Measurements from ENCODE around the gene EFCAB5.
"Not testable (repeated sequence)": the region's sequence is repeated elsewhere in the genome, so short reads cannot be mapped to it uniquely, and the experiment has no call there.

EFCAB5 gene

DNA sequence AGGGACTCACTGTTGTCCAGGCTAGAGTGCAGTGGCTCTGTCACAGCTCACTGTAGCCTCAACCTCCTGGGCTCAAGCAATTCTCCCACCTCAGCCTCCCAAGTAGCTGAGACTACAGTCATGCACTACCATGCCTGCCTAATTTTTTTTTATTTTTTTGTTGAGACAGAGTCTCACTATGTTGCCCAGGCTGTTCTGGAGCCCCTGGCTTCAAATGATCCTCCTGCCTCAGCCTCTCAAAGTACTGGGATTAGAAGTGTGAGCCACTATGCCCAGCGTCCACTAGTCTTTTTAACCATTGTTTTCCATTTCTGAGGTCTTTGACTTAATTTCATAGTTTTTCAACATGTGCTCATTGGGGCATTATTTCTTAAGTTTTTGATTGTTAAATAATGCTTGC lies 188.7 kb downstream of the EFCAB5 start:
- no peak for DNase-seq (ENCODE audit: low spot score)
- TF ChIP-seq, protein P1, sequence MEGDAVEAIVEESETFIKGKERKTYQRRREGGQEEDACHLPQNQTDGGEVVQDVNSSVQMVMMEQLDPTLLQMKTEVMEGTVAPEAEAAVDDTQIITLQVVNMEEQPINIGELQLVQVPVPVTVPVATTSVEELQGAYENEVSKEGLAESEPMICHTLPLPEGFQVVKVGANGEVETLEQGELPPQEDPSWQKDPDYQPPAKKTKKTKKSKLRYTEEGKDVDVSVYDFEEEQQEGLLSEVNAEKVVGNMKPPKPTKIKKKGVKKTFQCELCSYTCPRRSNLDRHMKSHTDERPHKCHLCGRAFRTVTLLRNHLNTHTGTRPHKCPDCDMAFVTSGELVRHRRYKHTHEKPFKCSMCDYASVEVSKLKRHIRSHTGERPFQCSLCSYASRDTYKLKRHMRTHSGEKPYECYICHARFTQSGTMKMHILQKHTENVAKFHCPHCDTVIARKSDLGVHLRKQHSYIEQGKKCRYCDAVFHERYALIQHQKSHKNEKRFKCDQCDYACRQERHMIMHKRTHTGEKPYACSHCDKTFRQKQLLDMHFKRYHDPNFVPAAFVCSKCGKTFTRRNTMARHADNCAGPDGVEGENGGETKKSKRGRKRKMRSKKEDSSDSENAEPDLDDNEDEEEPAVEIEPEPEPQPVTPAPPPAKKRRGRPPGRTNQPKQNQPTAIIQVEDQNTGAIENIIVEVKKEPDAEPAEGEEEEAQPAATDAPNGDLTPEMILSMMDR (IDR thresholded peaks at IDR 0.05; ENCODE audit: extremely low read depth, insufficient read depth, missing control alignments) = no peak
- in situ Hi-C loops (cut with MboI; ENCODE audit: low pct_unique_long_range_greater_than_20kb, low sequenced_read_pairs, unreplicated experiment) = no loop called here

DNA sequence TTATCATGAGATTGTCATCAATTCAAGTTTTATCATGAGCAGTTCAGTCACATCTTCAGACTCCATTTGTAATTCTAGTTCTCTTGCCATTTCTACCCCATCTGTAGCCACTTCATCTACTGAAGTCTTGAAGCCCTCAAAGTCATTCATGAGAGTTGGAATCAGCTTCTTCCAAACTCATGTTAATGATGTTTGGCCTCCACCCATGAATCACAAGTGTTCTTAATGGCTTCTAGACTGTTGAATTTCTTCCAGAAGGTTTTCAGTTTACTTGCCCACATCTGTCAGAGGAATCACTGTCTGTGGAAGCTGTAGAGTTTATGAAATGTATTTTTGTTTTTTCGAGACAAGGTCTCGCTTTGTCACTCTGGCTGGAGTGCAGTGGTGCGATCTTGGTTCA lies 191.2 kb downstream of the EFCAB5 start:
- in situ Hi-C loops (cut with MboI; ENCODE audit: low pct_unique_long_range_greater_than_20kb, low sequenced_read_pairs, unreplicated experiment) = no loop called here
- TF ChIP-seq, protein P1 (IDR thresholded peaks at IDR 0.05; ENCODE audit: extremely low read depth, insufficient read depth, missing control alignments) = no peak
- no peak for DNase-seq (ENCODE audit: low spot score)

DNA sequence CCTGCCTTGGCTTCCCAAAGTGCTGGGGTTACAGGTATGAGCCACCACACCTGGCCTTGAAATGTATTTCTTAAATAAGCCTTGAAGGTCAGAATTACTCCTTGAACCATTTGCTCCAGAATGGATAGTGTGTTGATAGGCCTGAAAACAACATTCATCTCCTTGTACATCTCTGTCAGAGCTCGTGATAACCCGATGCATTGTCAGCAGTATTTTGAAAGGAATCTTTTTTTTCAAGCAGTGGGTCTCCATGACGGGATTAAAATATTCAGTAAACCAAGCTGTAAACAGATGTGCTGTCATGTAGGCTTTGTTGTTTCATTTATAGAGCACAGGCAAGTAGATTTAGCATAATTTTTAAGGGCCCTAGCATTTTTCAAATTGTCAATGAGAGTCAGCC lies 191.8 kb downstream of the EFCAB5 start:
- no peak for DNase-seq (ENCODE audit: low spot score)
- TF ChIP-seq, protein P1 (IDR thresholded peaks at IDR 0.05; ENCODE audit: extremely low read depth, insufficient read depth, missing control alignments) = no peak
- in situ Hi-C loops (cut with MboI; ENCODE audit: low pct_unique_long_range_greater_than_20kb, low sequenced_read_pairs, unreplicated experiment) = no loop called here

DNA sequence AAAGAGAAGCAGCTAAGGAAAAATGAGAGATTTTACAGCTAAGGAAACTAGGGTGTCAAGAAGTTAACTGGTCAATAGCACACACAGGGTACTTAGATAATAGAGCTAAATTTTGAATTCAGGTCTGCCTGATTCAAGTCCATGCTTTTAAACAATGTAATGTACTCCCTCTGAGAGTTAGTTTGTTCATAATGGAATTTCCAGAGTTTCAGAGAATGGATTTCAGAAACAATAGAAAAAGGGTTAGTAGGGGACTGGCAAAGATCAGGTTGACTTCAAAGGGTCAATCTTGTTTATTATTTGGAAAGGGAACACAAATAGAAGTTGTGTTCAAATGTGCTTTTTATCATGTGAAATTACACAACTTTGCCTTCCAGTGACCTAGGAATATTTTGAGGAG lies 193.1 kb downstream of the EFCAB5 start:
- no peak for DNase-seq (ENCODE audit: low spot score)
- in situ Hi-C loops (cut with MboI; ENCODE audit: low pct_unique_long_range_greater_than_20kb, low sequenced_read_pairs, unreplicated experiment) = no loop called here

DNA sequence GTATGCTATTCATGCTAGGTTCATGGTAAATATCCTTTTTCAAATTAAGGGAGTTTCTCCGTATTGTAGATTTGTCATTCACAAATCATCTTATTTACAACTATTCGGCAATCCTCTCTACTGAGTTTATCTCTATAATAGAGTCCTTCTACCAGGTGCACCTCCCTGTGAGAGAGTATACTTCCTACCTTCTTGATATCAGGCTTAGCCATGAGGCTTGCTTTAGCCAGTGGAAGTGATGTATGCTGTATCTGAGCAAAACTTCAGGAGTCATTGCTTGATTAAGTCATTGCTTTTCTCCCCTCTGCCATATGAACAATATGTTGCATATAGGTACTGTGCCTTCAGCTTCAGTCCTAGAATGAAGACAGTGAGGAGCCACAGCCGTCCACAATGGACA lies 195.7 kb downstream of the EFCAB5 start:
- no peak for DNase-seq (ENCODE audit: low spot score)
- in situ Hi-C loops (cut with MboI; ENCODE audit: low pct_unique_long_range_greater_than_20kb, low sequenced_read_pairs, unreplicated experiment) = no loop called here
- TF ChIP-seq, protein P1 (IDR thresholded peaks at IDR 0.05; ENCODE audit: extremely low read depth, insufficient read depth, missing control alignments) = no peak

More for the DNA sequence above, 193.1 kb downstream of the EFCAB5 start:
- TF ChIP-seq, protein P1 (IDR thresholded peaks at IDR 0.05; ENCODE audit: extremely low read depth, insufficient read depth, missing control alignments) = no peak

DNA sequence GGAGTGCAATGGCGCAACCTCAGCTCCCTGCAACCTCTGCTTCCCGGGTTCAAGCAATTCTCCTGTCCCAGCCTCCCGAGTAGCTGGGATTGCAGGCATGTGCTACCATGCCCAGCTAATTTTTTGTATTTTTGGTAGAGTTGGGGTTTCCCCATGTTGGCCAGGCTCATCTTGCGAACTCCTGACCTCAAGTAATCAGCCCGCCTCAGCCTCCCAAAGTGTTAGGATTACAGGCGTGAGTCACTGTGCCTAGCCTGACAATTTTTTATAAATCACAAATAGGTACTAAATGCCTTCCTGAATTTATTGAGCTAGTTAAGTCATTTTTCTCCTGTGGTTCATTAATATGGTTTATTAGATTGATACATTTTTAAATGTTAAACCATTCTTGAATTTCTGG lies 206.4 kb downstream of the EFCAB5 start:
- DNase-seq (ENCODE audit: low spot score); in situ Hi-C loops (cut with MboI; ENCODE audit: low pct_unique_long_range_greater_than_20kb, low sequenced_read_pairs, unreplicated experiment): not testable (repeated sequence)

DNA sequence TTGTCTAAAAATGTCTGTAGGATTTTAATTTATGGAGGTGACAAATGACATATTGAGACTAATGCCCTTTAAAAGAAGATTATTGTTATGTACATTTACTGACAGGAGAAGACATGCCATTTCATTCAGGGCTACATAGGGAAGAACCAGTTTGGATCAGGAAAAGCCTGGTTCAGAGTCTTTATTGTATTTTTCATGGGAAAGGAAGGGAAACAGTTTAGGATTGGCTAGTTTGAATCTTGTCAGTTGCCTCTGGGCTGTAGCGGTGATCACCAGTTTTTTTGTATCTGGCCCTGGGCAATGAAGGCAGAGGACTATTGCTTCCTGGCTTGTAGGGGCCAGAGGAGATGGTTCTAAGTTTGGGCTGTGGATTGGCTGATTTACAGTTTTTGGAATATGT lies 206.9 kb downstream of the EFCAB5 start:
- in situ Hi-C loops (cut with MboI; ENCODE audit: low pct_unique_long_range_greater_than_20kb, low sequenced_read_pairs, unreplicated experiment) = no loop called here
- TF ChIP-seq, protein P1 (IDR thresholded peaks at IDR 0.05; ENCODE audit: extremely low read depth, insufficient read depth, missing control alignments) = no peak
- no peak for DNase-seq (ENCODE audit: low spot score)
